ENCODE measurements around the gene HDAC4.

Gene HDAC4

DNA sequence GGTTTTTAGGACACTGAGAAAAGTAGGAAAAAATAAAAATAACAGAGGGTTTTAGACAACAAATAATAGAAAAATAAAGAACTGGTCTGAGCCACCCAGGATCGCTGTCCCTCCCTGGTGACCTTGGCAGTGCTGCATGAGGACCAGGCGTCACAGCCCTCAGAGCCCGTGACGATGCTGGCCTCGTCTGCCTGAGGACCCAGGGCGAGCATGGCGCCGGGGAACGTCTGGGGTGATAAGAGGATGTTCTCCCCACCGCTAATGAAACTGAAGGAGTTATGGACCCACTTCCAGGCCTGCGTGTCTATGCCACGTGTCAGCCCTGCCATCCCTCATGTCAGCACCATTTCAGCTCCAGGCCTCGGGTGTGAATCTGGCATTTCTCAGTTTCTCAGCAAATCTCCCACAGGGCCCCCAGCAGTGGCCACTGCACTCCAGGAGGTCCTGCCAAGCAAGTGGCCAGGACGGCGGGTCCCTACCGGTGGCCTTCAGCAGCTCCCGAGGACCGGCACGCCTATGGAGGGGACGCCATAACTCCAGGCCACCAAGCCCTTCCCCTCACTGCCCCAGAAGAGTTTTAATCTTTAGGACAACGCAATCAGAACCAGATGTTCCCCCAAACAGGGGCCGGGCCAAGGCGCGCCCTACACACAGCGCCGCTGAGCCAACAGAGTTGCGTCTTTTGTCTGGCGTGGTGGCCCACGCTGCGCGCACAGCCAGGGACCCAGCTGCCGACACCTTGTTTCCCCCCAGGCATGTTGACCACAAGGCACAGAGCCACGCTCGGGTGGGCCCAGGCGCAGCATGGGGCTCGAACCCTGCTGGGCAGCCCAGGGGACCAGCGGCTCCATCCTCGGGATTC, 373.2 kb downstream of the HDAC4 start:
- no peak for DNase-seq

- no peak for DNase-seq
Measured at GRCh38 chr2:239026711-239027361, 374.0 kb downstream of the HDAC4 start.

GRCh38 chr2:239025951-239026461, 374.8 kb downstream of the HDAC4 start:
- DNase-seq, result no peak

GRCh38 chr2:239025096-239025801, 375.6 kb downstream of the HDAC4 start:
- no peak for DNase-seq

DNA sequence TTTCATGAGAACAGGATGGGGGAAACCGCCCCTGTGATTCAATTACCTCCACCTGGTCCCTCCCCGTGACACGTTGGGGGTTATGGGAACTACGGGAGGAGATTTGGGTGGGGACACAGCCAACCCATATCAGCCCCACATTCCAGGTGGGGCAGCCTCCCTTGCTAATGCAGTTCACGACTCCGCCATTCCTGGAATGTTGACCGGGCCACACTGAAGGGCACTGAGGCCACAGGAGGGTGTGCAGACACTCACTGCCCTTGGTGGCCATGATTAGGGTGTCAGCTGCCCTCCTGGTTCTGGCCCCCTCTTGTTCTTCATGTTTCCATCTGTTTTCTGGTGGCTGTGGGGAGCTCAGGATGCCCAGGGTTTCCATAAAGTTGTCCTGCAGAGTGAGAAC, 376.6 kb downstream of the HDAC4 start:
- no peak for DNase-seq

DNA sequence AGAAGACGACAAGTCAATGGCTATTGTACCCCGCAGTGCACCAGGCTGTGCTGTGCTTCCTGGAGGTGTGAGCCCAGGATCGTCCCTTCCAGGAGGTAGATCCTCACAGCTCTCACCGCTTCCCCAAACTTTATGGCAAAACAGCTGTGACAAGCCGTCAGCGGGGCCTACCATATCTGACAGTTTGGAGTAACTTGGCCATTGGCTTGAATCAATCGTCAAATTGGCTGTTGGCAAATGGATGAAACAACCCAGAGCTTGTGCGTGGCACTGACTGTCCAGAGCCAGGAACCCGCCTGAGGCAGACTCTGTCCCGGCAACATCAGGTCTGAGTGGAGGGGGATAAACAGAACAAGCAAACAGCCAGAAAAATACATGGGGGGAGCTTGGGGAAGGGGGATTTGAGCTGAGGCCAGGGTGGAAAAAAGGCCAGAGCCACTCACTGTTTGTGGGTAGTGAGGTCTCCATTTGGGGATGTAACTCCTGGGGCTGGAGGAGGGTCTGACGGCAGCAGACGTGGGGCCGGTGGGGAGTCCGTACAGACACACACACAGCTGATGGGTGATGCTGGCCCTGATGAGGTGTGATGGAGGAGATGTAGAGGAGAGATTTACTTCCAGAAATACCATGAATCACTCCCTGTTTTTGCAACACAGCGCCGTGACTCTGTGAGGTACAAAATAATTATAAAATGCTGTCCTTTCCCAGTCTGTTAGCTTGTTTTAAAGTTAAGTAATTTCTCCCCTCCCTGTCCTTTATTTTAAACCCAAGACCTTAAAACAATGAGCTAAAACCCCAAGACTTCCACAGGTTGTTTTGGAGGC, 378.2 kb downstream of the HDAC4 start:
- DNase-seq, result no peak

DNA sequence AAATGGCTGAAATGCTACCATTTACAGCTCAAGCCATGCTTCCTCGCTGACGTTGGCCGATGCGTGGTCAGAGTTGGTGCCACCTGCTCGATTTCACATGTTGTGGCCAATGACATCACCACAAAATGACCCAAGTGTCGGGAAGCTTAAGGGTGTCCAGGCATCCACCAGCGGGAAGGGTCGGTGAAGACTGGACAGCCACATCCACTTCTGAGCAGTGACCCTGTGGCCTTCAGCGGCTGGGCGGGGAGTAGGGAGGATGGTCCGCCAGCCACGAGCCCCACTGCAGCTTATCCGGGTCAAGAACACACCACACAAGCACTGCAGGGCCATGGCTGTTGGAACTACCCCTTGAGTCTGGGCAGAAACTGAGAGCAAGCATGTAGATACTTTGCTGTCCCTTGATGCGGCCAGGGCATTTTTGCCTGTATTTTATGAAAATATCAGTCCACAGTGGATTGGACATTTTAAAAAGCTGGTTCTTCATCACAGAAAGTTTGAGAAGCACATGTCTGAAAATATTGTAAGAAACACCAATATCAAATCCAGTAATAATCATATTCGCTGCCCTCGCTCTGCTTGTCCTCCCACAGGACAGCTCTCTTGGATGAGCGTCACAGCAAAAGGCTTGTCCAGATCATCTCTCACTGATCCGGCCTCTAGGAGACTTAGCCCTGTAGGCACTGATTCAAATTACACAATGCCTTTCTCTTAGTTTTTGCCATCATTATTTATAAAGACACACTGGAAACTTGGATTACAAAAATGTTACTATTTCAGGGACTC, 379.0 kb downstream of the HDAC4 start:
- no peak for DNase-seq

DNA sequence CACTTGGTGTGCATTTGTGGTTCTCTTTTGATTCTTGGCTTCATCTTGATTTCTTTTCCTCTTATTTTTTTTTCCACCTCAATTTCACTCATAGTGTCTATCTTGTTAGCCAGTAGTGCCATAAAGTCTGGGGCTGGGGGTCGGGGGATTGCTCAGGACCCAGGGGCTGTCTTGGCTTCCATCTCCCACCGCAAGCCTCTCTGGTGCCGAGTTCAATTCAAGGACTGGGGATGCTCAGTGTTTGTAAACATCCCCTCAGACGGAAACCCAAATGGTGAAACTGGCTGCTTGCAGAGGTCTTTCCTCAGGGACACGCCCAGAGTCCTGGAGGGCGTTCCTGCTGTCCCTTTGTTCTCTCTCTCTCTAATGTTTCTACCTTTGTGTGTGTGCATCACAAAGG, 379.6 kb downstream of the HDAC4 start:
- no peak for DNase-seq

- DNase-seq, result no peak
Measured at GRCh38 chr2:239020541-239021041, 380.2 kb downstream of the HDAC4 start.

GRCh38 chr2:239019183-239019581, 381.6 kb downstream of the HDAC4 start:
- no peak for DNase-seq

DNA sequence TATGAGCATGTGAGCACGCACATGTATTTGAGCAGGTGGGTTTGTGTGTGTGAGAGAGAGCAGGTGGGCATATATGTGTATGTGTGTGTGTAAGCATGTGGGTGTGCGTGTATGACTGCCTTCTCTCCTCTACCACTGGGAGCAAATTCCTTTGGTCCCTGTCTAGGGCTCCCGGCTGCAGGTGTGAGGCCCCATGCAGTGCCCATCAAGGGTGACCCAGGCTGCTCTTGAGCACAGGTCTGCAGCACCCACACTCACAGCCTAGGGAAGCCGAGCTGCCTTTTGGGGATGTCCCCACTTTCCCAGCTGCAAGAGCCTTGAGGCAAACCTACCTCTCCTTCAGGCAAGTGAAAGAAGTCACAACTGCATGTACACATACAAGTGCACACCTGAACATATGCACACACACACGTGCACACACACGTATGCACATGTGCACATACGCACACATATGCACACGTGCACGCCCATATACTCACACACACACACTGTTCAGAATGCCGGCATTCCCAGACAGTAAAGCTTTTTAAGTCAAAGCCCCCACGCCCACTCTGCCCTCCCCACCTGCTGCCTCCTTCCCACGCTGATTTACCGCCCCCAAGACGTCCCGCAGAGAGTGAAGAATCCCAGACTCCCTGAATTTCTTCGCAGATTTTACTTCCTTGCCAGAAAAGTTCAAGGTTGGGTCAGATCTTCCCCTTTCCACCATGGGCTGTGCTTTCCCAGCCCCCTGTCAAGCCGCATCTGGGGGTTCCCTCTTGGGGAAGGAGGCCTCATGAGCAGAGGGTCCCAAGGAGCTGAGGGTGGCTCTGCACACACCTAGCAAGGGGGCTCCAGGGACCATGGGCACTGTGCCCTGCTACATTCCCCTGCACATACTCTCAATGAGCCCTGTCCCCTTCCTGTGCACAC, 382.3 kb downstream of the HDAC4 start:
- DNase-seq, result no peak

DNA sequence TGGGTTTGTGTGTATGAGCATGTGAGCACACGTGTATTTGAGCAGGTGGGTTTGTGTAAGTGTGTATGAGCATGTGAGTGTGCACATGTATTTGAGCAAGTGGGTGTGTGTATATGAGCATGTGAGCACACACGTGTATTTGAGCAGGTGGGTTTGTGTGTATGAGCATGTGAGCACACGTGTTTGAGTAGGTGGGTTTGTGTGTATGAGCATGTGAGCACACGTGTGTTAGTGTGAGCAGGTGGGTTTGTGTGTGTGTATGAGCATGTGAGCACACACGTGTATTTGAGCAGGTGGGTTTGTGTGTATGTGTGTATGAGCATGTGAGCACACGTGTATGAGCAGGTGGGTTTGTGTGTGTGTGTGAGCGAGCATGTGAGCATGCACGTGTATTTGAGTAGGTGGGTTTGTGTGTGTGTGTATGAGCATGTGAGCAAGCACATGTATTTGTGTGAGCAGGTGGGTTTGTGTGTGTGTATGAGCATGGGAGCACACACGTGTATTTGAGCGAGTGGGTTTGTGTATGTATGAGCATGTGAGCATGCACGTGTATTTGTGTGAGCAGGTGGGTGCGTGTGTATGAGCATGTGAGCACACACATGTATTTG, 383.2 kb downstream of the HDAC4 start:
- no peak for DNase-seq

DNA sequence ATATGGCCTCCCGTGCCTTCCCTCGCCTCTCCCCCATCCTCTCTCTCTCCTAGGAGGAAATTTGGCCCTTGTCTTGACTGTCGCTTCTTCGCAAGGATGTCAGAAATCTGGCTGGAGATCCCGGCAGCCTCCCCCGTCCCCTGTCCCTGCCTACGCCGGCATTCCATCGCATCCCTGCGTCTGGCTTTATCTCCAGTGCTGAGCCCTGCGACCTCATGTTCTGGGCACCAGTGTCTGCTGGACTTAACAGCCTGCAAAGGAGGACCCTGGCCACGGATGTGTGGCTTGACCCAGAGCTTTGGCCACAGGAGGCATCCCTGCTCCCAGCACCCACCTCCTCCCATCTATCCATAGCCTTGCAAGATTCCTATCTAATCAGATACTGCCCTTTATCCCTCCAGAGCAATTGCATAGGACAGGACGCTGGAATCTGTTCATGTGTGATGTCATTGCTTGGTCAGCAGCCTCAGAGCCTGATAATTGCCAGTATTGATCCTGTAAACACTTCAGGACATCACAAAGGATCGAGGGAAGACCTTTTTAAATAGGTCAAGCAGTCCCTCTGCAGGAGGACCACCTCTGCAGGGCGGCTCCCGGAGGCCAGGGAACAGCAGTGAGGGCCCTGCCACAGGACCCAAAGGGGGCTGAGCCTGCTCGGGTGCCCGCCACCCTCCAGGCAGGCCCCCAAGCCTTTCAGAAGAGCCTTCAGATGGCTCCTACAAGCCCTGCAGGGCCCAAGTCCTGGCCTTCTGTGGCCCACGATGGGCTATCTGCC, 384.7 kb downstream of the HDAC4 start:
- no peak for DNase-seq

DNA sequence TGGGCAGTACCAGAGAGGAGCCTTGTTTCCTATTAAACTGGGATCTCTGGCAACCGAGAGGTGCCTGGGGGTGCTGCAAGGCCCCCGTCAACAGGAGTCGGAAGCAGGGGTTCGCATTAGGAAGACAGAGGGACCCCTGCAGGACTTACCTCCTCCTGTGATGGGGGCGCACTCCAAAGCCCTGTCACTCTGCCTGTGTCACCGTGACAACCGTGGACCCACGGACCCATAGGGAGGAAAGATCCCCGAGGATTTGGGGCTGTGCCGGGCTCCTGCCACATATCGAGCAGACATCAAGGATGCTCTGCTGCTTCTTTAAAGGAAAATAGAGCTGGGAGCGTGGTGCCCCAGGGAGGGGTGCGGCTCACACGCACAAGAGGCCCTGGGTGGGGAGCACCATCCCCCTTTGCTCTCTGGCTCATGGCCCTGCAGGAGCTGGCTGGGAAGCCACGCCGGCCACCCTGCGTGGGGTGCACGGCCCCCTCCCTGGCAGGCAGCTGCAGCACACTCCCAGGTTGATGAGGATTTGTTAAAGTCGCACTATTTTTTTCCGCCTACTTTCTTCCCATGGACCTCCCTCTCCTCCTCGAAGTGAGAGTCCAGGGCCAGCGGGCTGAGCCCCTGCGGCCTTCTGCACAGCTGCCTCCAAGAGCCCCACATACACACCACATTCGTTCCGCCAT, 385.5 kb downstream of the HDAC4 start:
- no peak for DNase-seq

DNA sequence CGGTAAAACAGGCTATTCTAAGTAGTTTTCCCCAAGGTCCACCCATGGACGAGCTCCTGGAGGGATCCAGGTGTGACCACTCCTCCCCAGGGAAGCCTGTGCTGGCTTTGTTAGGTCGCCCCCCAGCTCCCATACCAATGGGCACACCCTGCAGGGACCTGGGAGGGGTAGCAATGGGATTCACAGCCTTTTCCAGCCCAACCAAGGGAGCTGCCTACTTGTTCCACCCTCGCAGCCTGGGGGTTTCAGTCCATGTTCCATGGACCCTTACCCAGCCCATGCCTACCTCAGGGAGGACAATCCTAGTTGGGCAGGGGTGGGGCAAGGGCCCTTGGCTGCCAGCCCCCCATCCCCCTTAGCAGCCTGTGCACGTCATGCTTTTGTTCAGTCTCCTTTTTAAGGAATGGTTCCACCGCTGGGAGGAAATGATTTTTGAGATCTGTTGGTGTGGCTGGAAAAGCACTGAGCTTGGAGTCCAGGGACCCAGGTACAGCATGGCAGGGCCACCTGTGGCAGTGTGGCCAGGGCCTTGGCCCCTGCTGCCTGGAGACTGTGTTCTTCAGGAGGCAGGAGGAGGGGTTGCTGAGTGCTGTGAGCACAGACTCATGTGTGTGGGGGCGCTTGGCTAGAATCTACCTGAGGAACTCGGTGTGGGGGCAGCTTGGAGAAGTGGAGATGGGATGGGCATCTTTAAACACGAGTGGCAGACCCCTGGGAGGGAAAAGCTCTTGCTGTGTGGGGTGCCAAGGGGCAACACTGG, 386.2 kb downstream of the HDAC4 start:
- no peak for DNase-seq

DNA sequence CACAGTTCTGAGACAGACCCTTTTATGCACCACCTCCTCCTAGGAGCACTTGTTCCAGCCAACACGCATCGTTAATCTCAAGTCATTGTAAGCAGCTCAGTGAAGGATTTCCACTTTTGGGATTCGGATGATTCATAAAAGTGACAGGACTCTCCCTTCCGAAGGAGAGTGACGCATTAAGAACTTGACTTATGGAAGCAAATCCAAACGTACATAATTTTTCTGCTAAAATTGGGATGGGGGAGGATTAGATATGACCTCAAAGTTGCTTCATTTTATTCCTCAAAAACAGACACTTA, 387.2 kb downstream of the HDAC4 start:
- DNase-seq, result no peak

DNA sequence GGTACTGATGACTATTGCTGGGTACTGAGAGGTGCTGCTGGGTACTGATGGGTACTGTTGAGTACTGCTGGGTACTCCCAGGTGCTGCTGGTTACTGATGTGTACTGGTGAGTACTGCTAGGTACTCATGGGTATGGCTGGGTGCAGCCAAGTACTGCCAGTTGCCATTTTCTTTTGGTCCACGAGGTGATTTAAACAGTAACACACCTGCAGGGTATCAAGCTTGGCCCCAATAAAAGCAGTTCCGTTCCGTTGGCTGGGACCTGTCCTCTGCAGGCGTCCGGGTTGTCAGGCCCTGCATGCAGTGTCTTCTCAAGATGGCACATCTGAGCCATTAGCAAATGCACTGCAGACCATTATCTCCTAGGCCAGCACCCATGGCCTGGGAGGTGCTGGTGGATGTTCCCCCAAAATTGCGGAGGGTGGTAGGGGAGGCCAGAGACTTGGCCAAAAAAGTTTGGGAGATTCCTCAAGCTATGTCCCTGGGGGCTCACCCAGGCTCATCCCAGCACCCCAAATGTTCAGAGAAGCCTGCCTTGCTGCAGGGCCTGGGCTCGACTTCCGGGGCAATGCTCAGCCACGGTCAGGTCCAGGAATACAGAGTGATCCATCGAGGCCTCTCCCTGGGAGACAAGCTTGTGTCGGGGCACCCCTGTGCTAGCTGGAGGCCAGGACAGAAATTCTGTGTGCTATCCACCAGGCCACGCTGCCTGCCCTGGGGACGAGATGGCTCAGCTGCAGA, 387.7 kb downstream of the HDAC4 start:
- DNase-seq, result no peak

Data from activated CD8-positive, alpha-beta memory T cell treated with anti-CD3 and anti-CD28 coated beads, Interleukin-2, amount 50 U/mL, for 48 hours (primary cell).